ENCODE data around the gene EFNA5. TPM values are rescaled to one million over a fixed set of nuclear protein-coding genes. Genes with fewer than 3 reads are reported as not detected.

The EFNA5 gene
- total RNA-seq, 4 donors from 2014 or later = 21.3 to 47.0 (median 29.3) TPM

DNA sequence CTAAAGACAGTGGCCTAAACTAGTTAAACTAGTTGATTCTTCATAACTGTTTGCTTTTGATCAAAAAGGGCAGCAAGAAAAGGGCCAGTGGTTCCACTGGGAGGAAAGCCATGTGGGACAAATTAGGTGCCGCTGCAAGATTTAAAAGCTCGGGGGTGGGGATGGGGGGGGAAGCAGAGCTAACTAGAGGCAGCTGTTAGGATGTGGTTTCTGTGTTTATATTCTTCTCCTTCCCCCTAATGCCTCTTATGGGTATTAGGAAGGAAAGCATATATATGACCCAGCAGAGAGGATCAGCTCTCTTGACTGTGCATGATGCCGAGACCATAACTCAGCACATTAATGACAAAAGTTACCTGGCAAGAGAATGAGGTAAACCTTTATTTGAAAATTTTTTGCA, 65.7 kb downstream of the EFNA5 start:
- DNase-seq (ENCODE audit: low spot score in 2 of 2) = no peak
- WGBS = 41% methylated on average over 3 of the region's 3 CpGs
- H3K27ac ChIP-seq = no peak overlapping the region
- no peaks in the 10 kb centered on the region for H3K27me3 ChIP-seq
- H3K4me3 ChIP-seq = no peak overlapping the region
- peaks cover 24% of the 10 kb centered on the region for H3K4me1 ChIP-seq
- TF ChIP-seq, protein P1, sequence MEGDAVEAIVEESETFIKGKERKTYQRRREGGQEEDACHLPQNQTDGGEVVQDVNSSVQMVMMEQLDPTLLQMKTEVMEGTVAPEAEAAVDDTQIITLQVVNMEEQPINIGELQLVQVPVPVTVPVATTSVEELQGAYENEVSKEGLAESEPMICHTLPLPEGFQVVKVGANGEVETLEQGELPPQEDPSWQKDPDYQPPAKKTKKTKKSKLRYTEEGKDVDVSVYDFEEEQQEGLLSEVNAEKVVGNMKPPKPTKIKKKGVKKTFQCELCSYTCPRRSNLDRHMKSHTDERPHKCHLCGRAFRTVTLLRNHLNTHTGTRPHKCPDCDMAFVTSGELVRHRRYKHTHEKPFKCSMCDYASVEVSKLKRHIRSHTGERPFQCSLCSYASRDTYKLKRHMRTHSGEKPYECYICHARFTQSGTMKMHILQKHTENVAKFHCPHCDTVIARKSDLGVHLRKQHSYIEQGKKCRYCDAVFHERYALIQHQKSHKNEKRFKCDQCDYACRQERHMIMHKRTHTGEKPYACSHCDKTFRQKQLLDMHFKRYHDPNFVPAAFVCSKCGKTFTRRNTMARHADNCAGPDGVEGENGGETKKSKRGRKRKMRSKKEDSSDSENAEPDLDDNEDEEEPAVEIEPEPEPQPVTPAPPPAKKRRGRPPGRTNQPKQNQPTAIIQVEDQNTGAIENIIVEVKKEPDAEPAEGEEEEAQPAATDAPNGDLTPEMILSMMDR (IDR thresholded peaks at IDR 0.05) = no peak
- no peak for TF ChIP-seq EP300 (IDR thresholded peaks at IDR 0.05)
- TF ChIP-seq POLR2AphosphoS5 (IDR thresholded peaks at IDR 0.05) = no peak
- TF ChIP-seq POLR2A (IDR thresholded peaks at IDR 0.05) = no peak
- H3K36me3 ChIP-seq = no peaks in the 10 kb centered on the region
- H3K9me3 ChIP-seq = no peaks in the 10 kb centered on the region

DNA sequence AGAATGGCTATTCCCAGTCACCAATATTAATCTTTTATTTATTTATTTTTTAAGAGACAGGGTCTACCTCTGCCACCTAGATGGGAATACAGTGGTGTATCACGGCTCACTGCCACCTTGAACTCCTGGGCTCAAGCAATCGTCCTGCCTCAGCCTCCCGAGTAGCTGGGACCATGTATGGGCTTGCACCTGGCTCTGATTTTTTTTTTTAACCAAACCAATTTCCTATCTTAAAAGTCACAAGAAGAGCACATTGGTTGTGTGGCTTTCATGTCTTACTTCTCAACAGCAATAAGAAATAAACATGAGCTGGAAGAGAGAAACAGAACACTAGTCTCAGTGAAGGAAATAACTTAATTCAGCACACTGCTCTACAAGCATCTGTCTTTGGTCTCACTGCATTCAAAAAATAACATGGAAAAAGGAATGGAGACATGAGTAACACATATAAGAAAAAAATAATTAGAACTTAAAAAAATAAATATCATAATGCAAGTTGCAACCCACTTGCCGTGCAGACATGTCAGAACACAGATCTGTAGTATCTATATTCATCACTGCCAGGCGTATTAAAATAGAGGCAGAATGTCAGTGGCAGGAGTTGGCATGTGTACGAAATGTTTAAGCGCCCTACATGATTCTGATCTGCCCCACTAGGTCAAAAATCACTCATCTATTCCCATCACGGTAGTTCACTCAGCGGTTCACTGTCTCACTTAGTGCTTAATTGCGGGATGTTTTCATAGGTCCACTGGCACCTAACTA, 66.4 kb downstream of the EFNA5 start:
- peaks cover 24% of the 10 kb centered on the region for H3K4me1 ChIP-seq
- no peaks in the 10 kb centered on the region for H3K27me3 ChIP-seq
- 59% methylated on average over 10 of the region's 10 CpGs for WGBS
- TF ChIP-seq, protein P1 (IDR thresholded peaks at IDR 0.05) = no peak
- TF ChIP-seq EP300 (IDR thresholded peaks at IDR 0.05) (no peak), POLR2A (IDR thresholded peaks at IDR 0.05) (no peak), POLR2AphosphoS5 (IDR thresholded peaks at IDR 0.05) (no peak)
- H3K36me3 ChIP-seq = no peaks in the 10 kb centered on the region
- no peak overlapping the region for H3K4me3 ChIP-seq
- DNase-seq (ENCODE audit: low spot score in 2 of 2) = no peak
- no peaks in the 10 kb centered on the region for H3K9me3 ChIP-seq
- H3K27ac ChIP-seq = no peak overlapping the region

DNA sequence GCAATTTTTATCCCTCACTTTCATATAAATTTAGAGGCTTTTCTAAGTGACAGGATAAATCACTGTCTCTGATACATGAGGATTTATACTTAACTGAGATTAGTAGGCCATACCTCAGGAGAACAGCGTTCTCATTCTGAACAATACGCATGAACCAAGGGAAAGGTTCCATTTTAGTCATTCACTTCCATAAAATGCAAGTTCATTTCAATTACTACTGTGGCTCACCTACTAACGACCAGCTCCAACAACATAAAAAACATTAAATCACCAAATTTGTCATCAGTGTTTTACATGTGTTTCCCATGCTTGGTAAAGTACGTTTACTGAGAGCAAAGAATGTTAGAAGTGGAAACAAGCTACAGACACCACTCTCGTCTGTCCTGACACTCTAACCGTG, 67.4 kb downstream of the EFNA5 start:
- Histone ChIP-seq H3K4me3 (no peak overlapping the region), H3K36me3 (no peaks in the 10 kb centered on the region), H3K4me1 (peaks cover 24% of the 10 kb centered on the region), H3K9me3 (no peaks in the 10 kb centered on the region), H3K27me3 (no peaks in the 10 kb centered on the region), H3K27ac (no peak overlapping the region)
- DNase-seq (ENCODE audit: low spot score in 2 of 2) = no peak
- WGBS = 81% methylated on average over 6 of the region's 6 CpGs
- TF ChIP-seq POLR2AphosphoS5 (IDR thresholded peaks at IDR 0.05) (no peak), EP300 (IDR thresholded peaks at IDR 0.05) (no peak), POLR2A (IDR thresholded peaks at IDR 0.05) (no peak)
- TF ChIP-seq, protein P1 (IDR thresholded peaks at IDR 0.05) = no peak

DNA sequence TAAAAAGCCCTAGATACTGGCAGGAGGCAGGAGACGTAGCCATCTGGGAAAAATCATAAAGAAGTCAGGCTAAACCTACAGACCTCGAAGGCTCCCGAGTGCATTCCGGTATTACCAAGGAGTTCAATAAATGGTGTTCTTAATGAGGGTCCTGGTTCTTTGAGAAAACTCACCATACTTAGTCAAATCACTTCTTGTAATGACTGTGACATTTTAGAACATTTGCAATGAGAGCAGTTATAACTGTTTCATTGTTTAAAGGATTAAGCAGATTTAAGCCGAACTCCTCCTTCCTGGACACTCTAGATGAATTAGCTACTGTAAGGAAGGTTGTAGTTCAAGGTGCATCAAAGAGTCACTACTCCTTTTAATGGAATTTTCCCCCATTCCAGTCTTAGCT, 67.8 kb downstream of the EFNA5 start:
- WGBS = 65% methylated on average over 5 of the region's 5 CpGs
- peaks cover 24% of the 10 kb centered on the region for H3K4me1 ChIP-seq
- TF ChIP-seq POLR2A (IDR thresholded peaks at IDR 0.05) (no peak), POLR2AphosphoS5 (IDR thresholded peaks at IDR 0.05) (no peak), EP300 (IDR thresholded peaks at IDR 0.05) (no peak)
- TF ChIP-seq, protein P1 (IDR thresholded peaks at IDR 0.05) = no peak
- peak overlapping the region; percentile 16 for H3K4me3 ChIP-seq
- no peak for DNase-seq (ENCODE audit: low spot score in 2 of 2)
- H3K9me3 ChIP-seq = no peaks in the 10 kb centered on the region
- H3K27ac ChIP-seq = peak overlapping the region; percentile 8
- H3K36me3 ChIP-seq = no peaks in the 10 kb centered on the region
- H3K27me3 ChIP-seq = no peaks in the 10 kb centered on the region

DNA sequence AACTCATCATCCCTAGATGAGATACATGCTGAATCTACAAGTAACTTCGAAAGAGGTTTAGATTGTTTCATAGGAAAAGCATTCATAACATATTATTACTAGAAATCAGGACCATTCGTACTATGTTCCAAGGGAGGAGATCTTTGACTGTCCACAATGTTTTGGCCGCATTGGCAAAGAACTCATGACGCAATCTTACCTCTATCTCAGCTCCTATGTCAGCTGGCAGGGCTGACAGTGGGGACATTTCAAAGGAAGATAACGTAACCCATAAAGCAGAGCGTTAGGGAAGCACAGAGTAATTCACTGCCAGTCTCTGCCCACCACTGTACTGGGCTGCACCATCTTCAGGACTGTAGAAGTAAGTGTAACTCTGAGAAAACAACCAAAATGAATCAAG, 69.7 kb downstream of the EFNA5 start:
- no peaks in the 10 kb centered on the region for H3K27me3 ChIP-seq
- WGBS = 97% methylated on average over 6 of the region's 6 CpGs

More for the DNA sequence above, 69.7 kb downstream of the EFNA5 start:
- Histone ChIP-seq H3K4me3 (no peak overlapping the region), H3K9me3 (no peaks in the 10 kb centered on the region), H3K4me1 (peaks cover 24% of the 10 kb centered on the region), H3K36me3 (no peaks in the 10 kb centered on the region), H3K27ac (no peak overlapping the region)
- TF ChIP-seq EP300 (IDR thresholded peaks at IDR 0.05) = no peak
- TF ChIP-seq POLR2A (IDR thresholded peaks at IDR 0.05) = no peak
- TF ChIP-seq, protein P1 (IDR thresholded peaks at IDR 0.05) = no peak
- TF ChIP-seq POLR2AphosphoS5 (IDR thresholded peaks at IDR 0.05) = no peak
- no peak for DNase-seq (ENCODE audit: low spot score in 2 of 2)

All from suprapubic skin (tissue), 4 donors.